ENCODE results near the gene FBXO11.

DNA sequence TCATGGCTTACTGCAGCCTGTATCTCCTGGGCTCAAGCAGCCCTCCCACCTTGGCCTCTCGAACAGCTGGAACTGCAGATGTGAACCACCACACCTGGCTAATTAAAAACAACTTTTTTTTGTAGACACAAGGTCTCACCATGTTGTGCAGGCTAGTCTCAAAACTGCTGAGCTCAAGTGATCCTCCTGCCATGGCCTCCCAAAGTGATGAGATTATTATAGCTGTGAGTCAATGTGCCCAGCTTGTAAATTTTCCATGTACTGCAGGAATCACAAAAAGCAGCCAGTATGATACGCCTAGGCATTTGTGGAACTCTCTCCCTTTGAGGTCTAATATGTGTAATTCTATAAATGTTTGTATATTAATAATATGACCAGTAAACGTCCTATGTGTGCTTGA lies 63.5 kb downstream of the FBXO11 start:
- TF ChIP-seq, protein P1, sequence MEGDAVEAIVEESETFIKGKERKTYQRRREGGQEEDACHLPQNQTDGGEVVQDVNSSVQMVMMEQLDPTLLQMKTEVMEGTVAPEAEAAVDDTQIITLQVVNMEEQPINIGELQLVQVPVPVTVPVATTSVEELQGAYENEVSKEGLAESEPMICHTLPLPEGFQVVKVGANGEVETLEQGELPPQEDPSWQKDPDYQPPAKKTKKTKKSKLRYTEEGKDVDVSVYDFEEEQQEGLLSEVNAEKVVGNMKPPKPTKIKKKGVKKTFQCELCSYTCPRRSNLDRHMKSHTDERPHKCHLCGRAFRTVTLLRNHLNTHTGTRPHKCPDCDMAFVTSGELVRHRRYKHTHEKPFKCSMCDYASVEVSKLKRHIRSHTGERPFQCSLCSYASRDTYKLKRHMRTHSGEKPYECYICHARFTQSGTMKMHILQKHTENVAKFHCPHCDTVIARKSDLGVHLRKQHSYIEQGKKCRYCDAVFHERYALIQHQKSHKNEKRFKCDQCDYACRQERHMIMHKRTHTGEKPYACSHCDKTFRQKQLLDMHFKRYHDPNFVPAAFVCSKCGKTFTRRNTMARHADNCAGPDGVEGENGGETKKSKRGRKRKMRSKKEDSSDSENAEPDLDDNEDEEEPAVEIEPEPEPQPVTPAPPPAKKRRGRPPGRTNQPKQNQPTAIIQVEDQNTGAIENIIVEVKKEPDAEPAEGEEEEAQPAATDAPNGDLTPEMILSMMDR (IDR thresholded peaks at IDR 0.05) = no peak
- TF ChIP-seq EZH2 (IDR thresholded peaks at IDR 0.05) = no peak
